B cell (primary cell): ENCODE data around the gene SPPL2C. TPM values are rescaled to one million over a fixed set of nuclear protein-coding genes. Genes with fewer than 3 reads are reported as not detected.
"Not testable (repeated sequence)": the region's sequence is repeated elsewhere in the genome, so short reads cannot be mapped to it uniquely, and the experiment has no call there.

Source experiments
- ATAC-seq: fragments of 200-7000 bp; cut with Tn5 transposase; one replicate; pipeline ENCODE4 v1.10.0; 2021; ENCODE audit warnings: low read depth, mild to moderate bottlenecking, moderate number of reproducible peaks, moderate library complexity
- CTCF ChIA-PET: fragments of 350-600 bp; sonication (Branson Sonifier 250); formaldehyde crosslinking; loops from one replicate; lab custom pipeline; 2021; ENCODE audit warnings: antibody characterized with exemption, inconsistent platforms; lab: Charles Lee
- POLR2A ChIA-PET: fragments of 350-600 bp; sonication (Branson Sonifier 250); formaldehyde crosslinking; loops from one replicate; lab custom pipeline; 2021; ENCODE audit warnings: antibody characterized with exemption; lab: Charles Lee
- DNase-seq: peaks from one replicate; pipeline ENCODE4 v3.0.0; 2013
- H2AFZ ChIP-seq: 2 replicates; pipeline ENCODE4 v1.6.1; 2012; ENCODE audit warnings: mild to moderate bottlenecking, low read depth, low read length; ENCODE audit not compliant: insufficient read depth, poor library complexity, severe bottlenecking
- H3K27ac ChIP-seq, 2 donors: 1 replicate in 1 of 2; 2 replicates in 1 of 2; pipeline ENCODE4 v1.5.1; 2012 to 2013; ENCODE audit warnings: low read length in 2 of 2, mild to moderate bottlenecking in 2 of 2, moderate library complexity in 1 of 2
- H3K27me3 ChIP-seq, 4 experiments: fragments of 200-600 bp in 1 of 4; sonication (generic) in 1 of 4; replicated peaks in 1 of 4; 1 replicate in 2 of 4; 2 replicates in 2 of 4; pipeline versions ENCODE4 v1.6.1 to v1.7.0; 2013 to 2016; ENCODE audit warnings: low read length in 3 of 4, mild to moderate bottlenecking in 2 of 4, mixed read lengths in 1 of 4, moderate library complexity in 1 of 4; ENCODE audit not compliant: insufficient read depth in 4 of 4, control insufficient read depth in 3 of 4; ENCODE audit errors: control extremely low read depth in 1 of 4
- H3K36me3 ChIP-seq, 2 experiments: replicated peaks in 1 of 2; 1 replicate in 1 of 2; 2 replicates in 1 of 2; pipeline versions ENCODE4 v1.6.1 to v1.7.1; 2013; ENCODE audit warnings: low read length in 1 of 2; ENCODE audit not compliant: insufficient read depth in 2 of 2, control insufficient read depth in 1 of 2; ENCODE audit errors: control extremely low read depth in 1 of 2, extremely low read depth in 1 of 2
- H3K4me1 ChIP-seq, 2 donors: fragments of 200-600 bp in 1 of 2; sonication (generic) in 1 of 2; 1 replicate in 1 of 2; 2 replicates in 1 of 2; pipeline versions ENCODE4 v1.5.1 to v1.6.1; 2013 to 2017; ENCODE audit warnings: low read length in 2 of 2; ENCODE audit not compliant: control insufficient read depth in 2 of 2, insufficient read depth in 2 of 2
- H3K4me2 ChIP-seq: replicated peaks from 2 replicates; pipeline ENCODE3; 2012; ENCODE audit warnings: mild to moderate bottlenecking, low read depth, low read length; ENCODE audit not compliant: poor library complexity, severe bottlenecking
- H3K4me3 ChIP-seq, 5 experiments: fragments of 200-600 bp in 1 of 5; sonication (generic) in 1 of 5; 1 replicate in 3 of 5; 2 replicates in 2 of 5; pipeline versions ENCODE4 v1.5.1 to v1.7.0; 2011 to 2016; ENCODE audit warnings: low read length in 4 of 5, mild to moderate bottlenecking in 4 of 5, low read depth in 2 of 5, control low read depth in 1 of 5, moderate library complexity in 1 of 5; ENCODE audit not compliant: insufficient read depth in 1 of 5; ENCODE audit errors: control extremely low read depth in 1 of 5, extremely low read depth in 1 of 5
- H3K79me2 ChIP-seq: fragments of 200-600 bp; sonication (generic); one replicate; pipeline ENCODE4 v1.6.0; 2016; ENCODE audit warnings: low read length; ENCODE audit not compliant: control insufficient read depth, insufficient read depth
- H3K9ac ChIP-seq: fragments of 200-600 bp; sonication (generic); 2 replicates; pipeline ENCODE4 v1.6.1; 2017; ENCODE audit warnings: mild to moderate bottlenecking, low read length, moderate library complexity
- H3K9me3 ChIP-seq, 3 donors: one replicate each; pipeline versions ENCODE4 v1.6.1 to v1.7.1; 2013; ENCODE audit warnings: low read length in 2 of 3; ENCODE audit not compliant: control insufficient read depth in 2 of 3, insufficient read depth in 1 of 3; ENCODE audit errors: control extremely low read depth in 1 of 3
- H4K20me1 ChIP-seq: 2 replicates; pipeline ENCODE4 v1.6.0; 2012; ENCODE audit warnings: mild to moderate bottlenecking, low read length; ENCODE audit not compliant: insufficient read depth, control insufficient read depth, poor library complexity, severe bottlenecking
- H3K27ac Mint-ChIP-seq: one replicate; pipeline ENCODE4 v1.8.0; 2021; ENCODE audit warnings: mixed read lengths
- H3K27me3 Mint-ChIP-seq: one replicate; pipeline ENCODE4 v1.8.0; 2021; ENCODE audit warnings: mixed read lengths
- H3K4me1 Mint-ChIP-seq: one replicate; pipeline ENCODE4 v1.8.0; 2021; ENCODE audit warnings: mixed read lengths
- H3K4me3 Mint-ChIP-seq: one replicate; pipeline ENCODE4 v1.8.0; 2021; ENCODE audit warnings: mixed read lengths
- H3K9me3 Mint-ChIP-seq: one replicate; pipeline ENCODE4 v1.8.0; 2022; ENCODE audit warnings: mixed read lengths; ENCODE audit not compliant: insufficient read depth
- EZH2 ChIP-seq: IDR thresholded peaks from 2 replicates; pipeline ENCODE4 v1.6.1; 2012; ENCODE audit warnings: borderline replicate concordance, low read depth, mild to moderate bottlenecking, moderate library complexity, low read length; ENCODE audit not compliant: insufficient read depth, poor library complexity, severe bottlenecking
- WGBS: methylation state at CpG from one replicate; pipeline ENCODE4 v1.1.5; 2013; ENCODE audit warnings: missing lambda C conversion rate; ENCODE audit not compliant: insufficient coverage; 5-methylcytosine and 5-hydroxymethylcytosine counted together
- intact Hi-C: fragments of 100-400 bp; cut with micrococcal nuclease; formaldehyde crosslinking; loops from one replicate; pipeline ENCODE4 v1.10.0; 2022
- polyA plus RNA-seq: library from polyadenylated mRNA; depleted of rRNA; stranded (reverse); fragments of >200 nt; gene quantifications from 2 replicates; pipeline ENCODE4 v1.2.3, GENCODE V29; 2012
- total RNA-seq, 2 donors: library from RNA; stranded (reverse); fragments of 120-200 nt in 1 of 2; gene quantifications; 1 replicate in 1 of 2; 2 replicates in 1 of 2; pipeline versions ENCODE4 v1.2.3 to v1.2.4, GENCODE V29; 2013 to 2022
- TF ChIP-seq, protein P1 (sequence below): fragments of 200-600 bp; IDR thresholded peaks from one replicate; pipeline ENCODE4 v1.8.0; 2022; ENCODE audit warnings: antibody characterized with exemption, mild to moderate bottlenecking

The SPPL2C gene
- total and polyA plus RNA-seq, 2 donors (not counting 1 experiment from before 2014, with no cell fraction given), result not detected

DNA sequence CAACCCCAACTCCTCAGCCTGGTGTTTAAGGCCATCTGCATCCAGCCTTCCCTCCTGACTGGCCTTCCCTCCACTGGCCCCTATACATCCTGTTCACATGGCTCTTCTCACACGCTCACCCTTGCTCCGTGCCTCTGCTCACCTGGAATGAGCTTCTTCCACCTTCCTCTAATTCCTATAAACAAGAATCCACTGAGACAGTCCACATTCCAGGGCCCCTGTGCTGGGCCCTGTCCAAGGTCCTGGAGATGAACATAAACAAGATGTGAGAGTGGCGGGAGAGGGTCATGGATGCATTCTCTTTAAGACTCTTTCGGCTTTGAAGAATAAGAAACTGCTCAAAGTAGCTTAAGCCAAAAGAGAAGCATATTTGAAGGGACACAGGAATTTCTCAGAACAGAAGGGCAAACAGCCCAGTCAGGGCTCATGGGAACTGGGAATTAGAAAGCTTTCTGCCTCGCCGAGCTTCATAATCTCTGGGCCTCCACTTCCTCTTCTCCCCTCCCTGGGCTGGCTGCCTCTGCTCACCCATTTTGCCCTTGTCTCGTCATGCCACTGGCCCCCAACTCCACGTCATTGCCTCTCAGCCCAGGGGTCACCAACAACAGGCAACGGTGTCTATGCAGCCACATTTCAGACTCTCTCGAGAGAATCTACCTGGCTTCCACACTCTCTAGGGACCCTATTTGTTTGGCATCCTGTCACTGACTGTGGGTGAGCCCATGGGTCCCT is 13.5 kb downstream of the SPPL2C start:
- Histone ChIP-seq H3K36me3 (no peaks in the 10 kb centered on the region), H3K79me2 (no peaks in the 10 kb centered on the region), H3K4me3 (no peak overlapping the region), H3K9me3 (peaks cover 0 to 14% (median 0%) of the 10 kb centered on the region in 3 donors), H3K9ac (no peak overlapping the region), H3K27me3 (peaks cover 0 to 8% (median 1%) of the 10 kb centered on the region in 4 experiments), H3K4me2 (no peak overlapping the region), H4K20me1 (no peaks in the 10 kb centered on the region), H3K4me1 (no peaks in the 10 kb centered on the region), H3K27ac (no peak overlapping the region), H2AFZ (no peak overlapping the region)
- Mint-ChIP-seq H3K9me3 (no peaks in the 10 kb centered on the region), H3K4me3 (no peak overlapping the region), H3K4me1 (no peaks in the 10 kb centered on the region), H3K27ac (no peak overlapping the region), H3K27me3 (peaks cover 44% of the 10 kb centered on the region)
- intact Hi-C loops, result no loop called here
- WGBS, result 51% methylated on average over 10 of the region's 10 CpGs
- POLR2A ChIA-PET, result no interaction called here
- DNase-seq, result no peak
- TF ChIP-seq, protein P1, sequence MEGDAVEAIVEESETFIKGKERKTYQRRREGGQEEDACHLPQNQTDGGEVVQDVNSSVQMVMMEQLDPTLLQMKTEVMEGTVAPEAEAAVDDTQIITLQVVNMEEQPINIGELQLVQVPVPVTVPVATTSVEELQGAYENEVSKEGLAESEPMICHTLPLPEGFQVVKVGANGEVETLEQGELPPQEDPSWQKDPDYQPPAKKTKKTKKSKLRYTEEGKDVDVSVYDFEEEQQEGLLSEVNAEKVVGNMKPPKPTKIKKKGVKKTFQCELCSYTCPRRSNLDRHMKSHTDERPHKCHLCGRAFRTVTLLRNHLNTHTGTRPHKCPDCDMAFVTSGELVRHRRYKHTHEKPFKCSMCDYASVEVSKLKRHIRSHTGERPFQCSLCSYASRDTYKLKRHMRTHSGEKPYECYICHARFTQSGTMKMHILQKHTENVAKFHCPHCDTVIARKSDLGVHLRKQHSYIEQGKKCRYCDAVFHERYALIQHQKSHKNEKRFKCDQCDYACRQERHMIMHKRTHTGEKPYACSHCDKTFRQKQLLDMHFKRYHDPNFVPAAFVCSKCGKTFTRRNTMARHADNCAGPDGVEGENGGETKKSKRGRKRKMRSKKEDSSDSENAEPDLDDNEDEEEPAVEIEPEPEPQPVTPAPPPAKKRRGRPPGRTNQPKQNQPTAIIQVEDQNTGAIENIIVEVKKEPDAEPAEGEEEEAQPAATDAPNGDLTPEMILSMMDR, result no peak
- TF ChIP-seq EZH2, result no peak
- CTCF ChIA-PET, result interaction anchor here (0.9 to 1.6 kb wide), 3 partner anchors 9 to 218 kb away, joined by 3 to 5 read pairs (median 4); no protein-coding TSS in a partner anchor
- no peak for ATAC-seq

DNA sequence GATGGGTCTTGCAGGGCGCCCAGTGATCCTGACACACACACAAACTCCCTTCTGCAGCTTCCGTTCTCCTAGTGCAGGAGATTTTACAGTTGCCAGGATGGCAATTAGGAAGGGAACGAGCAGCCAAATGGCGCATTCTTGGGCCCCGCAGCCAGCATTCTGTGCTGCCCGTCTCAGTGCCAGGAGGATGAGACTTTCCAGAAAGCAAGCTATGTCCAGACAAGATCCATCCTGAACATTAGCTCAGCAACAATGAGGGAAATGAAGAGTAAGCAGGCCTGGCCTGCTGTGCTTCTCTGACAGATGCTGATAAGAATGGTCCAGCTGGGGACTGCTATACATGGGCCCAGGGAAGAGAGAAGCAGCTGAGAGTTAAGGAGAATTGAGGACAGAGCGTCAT is 16.5 kb downstream of the SPPL2C start:
- H3K79me2 ChIP-seq, result no peaks in the 10 kb centered on the region
- TF ChIP-seq, protein P1, result no peak
- no peak for TF ChIP-seq EZH2
- peaks cover 0 to 4% (median 0%) of the 10 kb centered on the region in 3 donors for H3K9me3 ChIP-seq
- H3K27ac Mint-ChIP-seq, result no peak overlapping the region
- intact Hi-C loops, result no loop called here
- H3K4me1 ChIP-seq, result no peaks in the 10 kb centered on the region
- CTCF ChIA-PET, result interaction anchor here (0.8 to 1.0 kb wide), 2 partner anchors 11 to 13 kb away, joined by 3 to 7 read pairs; no protein-coding TSS in a partner anchor
- no peak overlapping the region for H3K4me3 ChIP-seq
- WGBS, result 91% methylated on average over 7 of the region's 7 CpGs
- H3K27me3 ChIP-seq, result peaks cover 0 to 17% (median 6%) of the 10 kb centered on the region in 4 experiments
- peaks cover 57% of the 10 kb centered on the region for H3K27me3 Mint-ChIP-seq
- no peak overlapping the region for H3K4me3 Mint-ChIP-seq
- no peak overlapping the region for H3K27ac ChIP-seq
- ATAC-seq, result no peak
- no peaks in the 10 kb centered on the region for H4K20me1 ChIP-seq
- H3K4me1 Mint-ChIP-seq, result no peaks in the 10 kb centered on the region
- H3K4me2 ChIP-seq, result no peak overlapping the region
- H3K9ac ChIP-seq, result no peak overlapping the region
- POLR2A ChIA-PET, result no interaction called here
- no peaks in the 10 kb centered on the region for H3K36me3 ChIP-seq
- no peak overlapping the region for H2AFZ ChIP-seq
- DNase-seq, result no peak
- no peaks in the 10 kb centered on the region for H3K9me3 Mint-ChIP-seq

DNA sequence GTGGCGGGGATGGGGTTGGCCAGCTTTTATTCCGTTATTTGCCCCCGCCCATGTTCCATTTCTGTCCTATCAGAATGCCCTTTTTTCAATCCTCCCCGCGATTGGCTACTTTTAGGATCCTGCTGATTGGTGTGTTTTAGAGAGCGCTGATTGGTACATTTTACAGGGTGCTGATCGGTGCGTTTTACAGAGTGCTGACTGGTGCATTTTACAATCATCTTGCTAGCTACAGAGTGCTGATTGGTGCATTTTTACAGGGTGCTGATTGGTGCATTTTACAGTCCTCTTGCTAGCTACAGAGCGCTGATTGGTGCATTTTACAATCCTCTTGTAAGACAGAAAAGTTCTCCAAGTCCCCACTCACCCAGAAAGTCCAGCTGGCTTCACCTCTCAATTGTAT is 17.4 kb downstream of the SPPL2C start:
- intact Hi-C loops, DNase-seq, H2AFZ ChIP-seq, H3K4me2 ChIP-seq, ATAC-seq, H3K4me1 Mint-ChIP-seq, H3K27ac ChIP-seq, H3K9me3 ChIP-seq, H3K4me3 Mint-ChIP-seq, H3K36me3 ChIP-seq, H3K27ac Mint-ChIP-seq, H3K9me3 Mint-ChIP-seq, POLR2A ChIA-PET, H3K4me3 ChIP-seq, H4K20me1 ChIP-seq, H3K79me2 ChIP-seq, H3K4me1 ChIP-seq, H3K9ac ChIP-seq: not testable (repeated sequence)
- 92% methylated on average over 2 of the region's 9 CpGs for WGBS
- peaks cover 62% of the 10 kb centered on the region for H3K27me3 Mint-ChIP-seq
- CTCF ChIA-PET, result interaction anchor here (1.0 to 1.6 kb wide), 2 partner anchors 10 to 12 kb away, joined by 5 to 7 read pairs; no protein-coding TSS in a partner anchor
- H3K27me3 ChIP-seq, result peaks cover 0 to 17% (median 7%) of the 10 kb centered on the region in 4 experiments
